Activated gamma-delta T cell treated with anti-CD3 and anti-CD28 coated beads, Interleukin-2, amount 50 U/mL, for 16 hours (primary cell): Measurements from ENCODE around the gene RMDN2.
"Not testable (repeated sequence)": the region's sequence is repeated elsewhere in the genome, so short reads cannot be mapped to it uniquely, and the experiment has no call there.

Source experiments
- DNase-seq: peaks from one replicate; pipeline ENCODE4 v3.0.0-alpha.2; 2020; ENCODE audit warnings: low read depth

The RMDN2 gene

GRCh38 chr2:37897511-37897910 is 27.6 kb upstream of the RMDN2 start:
- no peak for DNase-seq

- no peak for DNase-seq
These were observed 26.6 kb upstream of the RMDN2 start for GRCh38 chr2:37898448-37898847.

- no peak for DNase-seq
These were observed 22.1 kb upstream of the RMDN2 start for GRCh38 chr2:37902991-37903390.

GRCh38 chr2:37904425-37904824 is 20.7 kb upstream of the RMDN2 start:
- no peak for DNase-seq

GRCh38 chr2:37904993-37905392 is 20.1 kb upstream of the RMDN2 start:
- no peak for DNase-seq

- DNase-seq, result no peak
These were observed 19.0 kb upstream of the RMDN2 start for GRCh38 chr2:37906131-37906530.

GRCh38 chr2:37907501-37908225 is 17.4 kb upstream of the RMDN2 start:
- no peak for DNase-seq

GRCh38 chr2:37911296-37911873 is 13.7 kb upstream of the RMDN2 start:
- DNase-seq, result no peak

GRCh38 chr2:37912056-37912455 is 13.0 kb upstream of the RMDN2 start:
- DNase-seq, result no peak

- no peak for DNase-seq
These were observed 12.5 kb upstream of the RMDN2 start for GRCh38 chr2:37912616-37913015.

GRCh38 chr2:37914340-37914739 is 10.7 kb upstream of the RMDN2 start:
- no peak for DNase-seq

GRCh38 chr2:37915773-37916172 is 9.3 kb upstream of the RMDN2 start:
- DNase-seq, result no peak

- DNase-seq, result no peak
These were observed 8.5 kb upstream of the RMDN2 start for GRCh38 chr2:37916512-37917082.

GRCh38 chr2:37917281-37918228 is 7.5 kb upstream of the RMDN2 start:
- DNase-seq, result no peak

- DNase-seq, result no peak
These were observed 6.3 kb upstream of the RMDN2 start for GRCh38 chr2:37918742-37919186.

- DNase-seq, result no peak
These were observed 5.5 kb upstream of the RMDN2 start for GRCh38 chr2:37919631-37920032.

GRCh38 chr2:37920570-37920969 is 4.5 kb upstream of the RMDN2 start:
- DNase-seq, result no peak

GRCh38 chr2:37921781-37922180 is 3.3 kb upstream of the RMDN2 start:
- DNase-seq, result no peak

- no peak for DNase-seq
These were observed 1.6 kb upstream of the RMDN2 start for GRCh38 chr2:37923308-37924055.

- no peak for DNase-seq
These were observed 1.5 kb downstream of the RMDN2 start for GRCh38 chr2:37926635-37927034.

- DNase-seq, result no peak
These were observed 3.3 kb downstream of the RMDN2 start for GRCh38 chr2:37928377-37928776.

GRCh38 chr2:37930392-37930791 is 5.3 kb downstream of the RMDN2 start:
- DNase-seq, result not testable (repeated sequence)
